Measurements from ENCODE around the gene ARHGDIB.

DNA sequence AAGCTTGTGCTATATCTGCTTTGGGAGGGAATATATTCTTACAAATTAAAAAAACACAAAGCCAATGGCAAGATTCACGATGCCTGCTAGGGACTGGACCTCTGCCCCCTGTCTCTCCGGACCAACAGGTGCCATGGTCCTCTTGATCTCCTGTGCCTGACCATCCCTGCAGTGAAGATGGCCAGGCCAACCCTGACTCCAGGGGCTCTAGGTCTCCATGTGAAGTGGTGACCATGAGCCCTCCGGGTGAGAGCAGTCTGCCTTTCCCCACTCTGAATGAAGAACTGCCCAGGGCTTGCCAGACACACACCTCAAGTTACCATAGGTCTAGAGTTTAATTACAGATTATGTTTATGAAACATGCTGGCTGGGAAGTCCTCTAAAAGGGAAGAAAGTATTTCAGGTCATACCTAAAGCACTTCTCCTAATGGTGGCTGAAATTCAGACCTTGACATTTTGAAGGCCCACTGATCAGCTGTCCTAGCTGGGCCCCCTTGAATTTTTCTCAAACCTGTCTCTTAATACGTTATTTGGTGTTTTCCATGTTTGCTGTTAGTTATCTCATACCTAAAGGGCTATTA lies 1.4 kb downstream of the ARHGDIB start:
- TF ChIP-seq CHD2 (IDR thresholded peaks at IDR 0.05; ENCODE audit: borderline replicate concordance, low read depth, low read length), result no peak
- no peak for TF ChIP-seq RB1 (IDR thresholded peaks at IDR 0.05; ENCODE audit: borderline replicate concordance)
- no peak for TF ChIP-seq CEBPB (IDR thresholded peaks at IDR 0.05; ENCODE audit: borderline replicate concordance in 1 of 2, low read depth in 2 of 2, low read length in 2 of 2)
- TF ChIP-seq TARDBP (IDR thresholded peaks at IDR 0.05; ENCODE audit: borderline replicate concordance), result no peak
- TF ChIP-seq, protein P1, sequence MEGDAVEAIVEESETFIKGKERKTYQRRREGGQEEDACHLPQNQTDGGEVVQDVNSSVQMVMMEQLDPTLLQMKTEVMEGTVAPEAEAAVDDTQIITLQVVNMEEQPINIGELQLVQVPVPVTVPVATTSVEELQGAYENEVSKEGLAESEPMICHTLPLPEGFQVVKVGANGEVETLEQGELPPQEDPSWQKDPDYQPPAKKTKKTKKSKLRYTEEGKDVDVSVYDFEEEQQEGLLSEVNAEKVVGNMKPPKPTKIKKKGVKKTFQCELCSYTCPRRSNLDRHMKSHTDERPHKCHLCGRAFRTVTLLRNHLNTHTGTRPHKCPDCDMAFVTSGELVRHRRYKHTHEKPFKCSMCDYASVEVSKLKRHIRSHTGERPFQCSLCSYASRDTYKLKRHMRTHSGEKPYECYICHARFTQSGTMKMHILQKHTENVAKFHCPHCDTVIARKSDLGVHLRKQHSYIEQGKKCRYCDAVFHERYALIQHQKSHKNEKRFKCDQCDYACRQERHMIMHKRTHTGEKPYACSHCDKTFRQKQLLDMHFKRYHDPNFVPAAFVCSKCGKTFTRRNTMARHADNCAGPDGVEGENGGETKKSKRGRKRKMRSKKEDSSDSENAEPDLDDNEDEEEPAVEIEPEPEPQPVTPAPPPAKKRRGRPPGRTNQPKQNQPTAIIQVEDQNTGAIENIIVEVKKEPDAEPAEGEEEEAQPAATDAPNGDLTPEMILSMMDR (IDR thresholded peaks at IDR 0.05 in 2 of 3, conservative IDR thresholded peaks at IDR 0.05 in 1 of 3; ENCODE audit: control insufficient read depth in 2 of 3, extremely low read depth in 1 of 3, insufficient read depth in 1 of 3, low read depth in 3 of 3, low read length in 3 of 3), result no peak
- no peak for TF ChIP-seq HDGF (IDR thresholded peaks at IDR 0.05)

Measured in GM12878 (cell line).